Activated CD4-positive, alpha-beta T cell treated with anti-CD3 and anti-CD28 coated beads for 24 hours (primary cell): ENCODE measurements around the gene ARSA.
"Not testable (repeated sequence)": the region's sequence is repeated elsewhere in the genome, so short reads cannot be mapped to it uniquely, and the experiment has no call there.

Experiments used
- DNase-seq, 2 donors: peaks; one replicate each; pipeline ENCODE4 v3.0.0-alpha.2; 2020; ENCODE audit warnings: low read depth in 2 of 2

Gene ARSA

DNA sequence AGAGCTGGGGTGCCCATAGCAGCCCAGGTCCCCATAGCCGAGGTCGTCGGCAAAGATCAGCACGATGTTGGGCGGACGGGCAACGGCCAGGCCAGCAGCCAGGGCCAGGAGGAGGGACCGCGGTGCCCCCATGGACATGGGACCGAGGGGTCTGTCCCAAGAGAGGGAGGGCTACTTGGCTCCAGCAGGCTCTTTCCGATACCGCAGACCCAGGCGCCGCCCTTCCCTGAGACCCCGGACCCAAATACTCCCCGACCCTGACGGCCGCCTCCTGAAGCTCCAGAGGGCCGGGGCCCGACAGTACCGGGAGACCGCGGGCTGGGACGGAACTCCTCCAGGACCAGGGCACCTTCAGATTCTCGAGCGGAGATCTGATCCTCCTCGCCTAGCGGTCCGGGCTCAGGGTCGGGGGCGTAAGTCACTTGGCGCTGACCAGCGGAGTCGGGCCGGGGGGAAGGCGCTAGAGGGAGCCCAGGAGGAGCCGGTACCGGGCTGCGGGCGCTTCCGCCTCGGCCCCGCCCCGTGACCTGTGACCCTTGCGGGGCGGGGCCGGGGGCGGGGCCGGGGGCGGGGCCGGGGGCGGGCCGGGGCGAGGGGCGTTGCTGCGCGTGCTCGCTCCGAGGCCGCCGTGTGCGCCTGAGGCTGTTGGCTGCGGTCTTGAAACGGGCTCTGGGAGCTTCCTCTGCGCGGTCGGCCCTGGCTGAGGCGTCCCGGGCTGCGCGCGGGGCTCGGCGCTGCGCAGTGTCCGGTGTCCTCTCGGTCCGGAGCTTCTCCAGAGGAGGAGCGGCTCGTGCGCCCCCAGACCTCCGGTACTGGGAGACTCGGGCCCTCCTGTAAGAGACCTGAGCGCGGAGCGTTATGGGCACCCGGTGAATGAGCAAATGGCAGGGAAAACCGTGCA, at the start of gene ARSA:
Gene ARSA, minus strand, starts transcription at position 511 of the 901 bp plus-strand sequence. Its CDS starts 373 bp downstream, at position 138.
- peak; percentile 56 to 67 for DNase-seq

DNA sequence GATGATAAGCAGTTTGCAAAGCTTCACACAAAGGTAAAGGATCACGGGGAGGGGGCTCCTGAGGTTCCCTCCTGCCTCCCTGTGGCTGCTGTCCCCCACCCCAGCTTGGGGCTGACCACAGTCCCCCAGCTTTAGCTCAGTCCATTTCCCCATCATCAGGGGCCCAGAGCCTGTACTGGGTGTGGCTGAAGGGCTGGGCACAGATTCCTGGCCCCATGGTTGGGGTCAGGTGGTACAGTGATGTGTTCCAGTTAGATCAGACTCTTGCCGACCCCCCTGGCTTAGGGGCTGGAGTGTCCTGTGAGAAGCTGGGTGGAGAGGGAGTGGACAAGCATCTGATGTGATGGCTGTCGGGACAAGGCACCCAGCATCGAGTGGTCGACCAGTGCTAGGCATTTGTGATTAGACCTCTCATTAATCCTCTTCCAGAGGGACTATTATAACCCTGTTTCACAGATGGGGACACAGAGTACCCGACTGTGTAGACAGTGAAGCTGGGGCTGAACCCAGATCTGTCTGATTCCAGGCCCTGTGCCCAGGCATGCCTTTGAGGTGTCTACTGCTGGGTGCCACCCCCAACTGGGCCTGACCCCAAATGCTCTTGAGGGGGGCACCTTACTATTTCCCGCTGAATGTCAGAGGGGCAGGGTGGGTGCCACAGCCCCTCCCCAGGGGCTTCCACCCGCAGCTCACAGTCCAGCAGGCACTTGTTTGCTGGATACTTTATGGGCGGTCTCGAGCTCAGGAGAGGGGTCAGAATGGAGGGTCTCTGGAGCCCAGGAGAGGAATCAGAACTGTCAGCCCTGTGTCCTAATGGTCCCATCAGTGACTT, 48.9 kb upstream of the ARSA start:
- DNase-seq: no peak

DNA sequence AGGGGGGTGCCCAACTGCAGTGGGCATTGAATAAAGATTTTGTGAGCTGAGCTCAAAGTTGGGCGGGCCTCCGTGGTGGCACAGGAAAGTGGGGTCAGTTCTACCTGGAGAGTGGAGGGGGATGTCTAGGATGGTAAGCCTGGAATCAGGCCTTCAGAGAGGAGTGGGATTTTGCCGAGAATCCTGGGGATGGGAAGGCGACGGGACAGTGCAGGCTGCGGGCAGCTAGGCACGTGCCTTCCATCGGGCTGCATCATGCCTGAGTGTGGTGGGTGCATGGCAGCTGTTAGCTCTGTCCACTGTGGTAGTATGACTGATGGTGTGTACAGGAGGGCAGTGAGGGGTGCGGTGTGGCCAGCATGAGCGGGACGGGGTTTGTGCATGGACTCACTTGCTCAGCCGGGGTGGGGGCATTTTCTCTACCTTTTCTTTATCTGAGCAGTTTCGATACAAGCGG, 48.3 kb upstream of the ARSA start:
- DNase-seq: no peak

DNA sequence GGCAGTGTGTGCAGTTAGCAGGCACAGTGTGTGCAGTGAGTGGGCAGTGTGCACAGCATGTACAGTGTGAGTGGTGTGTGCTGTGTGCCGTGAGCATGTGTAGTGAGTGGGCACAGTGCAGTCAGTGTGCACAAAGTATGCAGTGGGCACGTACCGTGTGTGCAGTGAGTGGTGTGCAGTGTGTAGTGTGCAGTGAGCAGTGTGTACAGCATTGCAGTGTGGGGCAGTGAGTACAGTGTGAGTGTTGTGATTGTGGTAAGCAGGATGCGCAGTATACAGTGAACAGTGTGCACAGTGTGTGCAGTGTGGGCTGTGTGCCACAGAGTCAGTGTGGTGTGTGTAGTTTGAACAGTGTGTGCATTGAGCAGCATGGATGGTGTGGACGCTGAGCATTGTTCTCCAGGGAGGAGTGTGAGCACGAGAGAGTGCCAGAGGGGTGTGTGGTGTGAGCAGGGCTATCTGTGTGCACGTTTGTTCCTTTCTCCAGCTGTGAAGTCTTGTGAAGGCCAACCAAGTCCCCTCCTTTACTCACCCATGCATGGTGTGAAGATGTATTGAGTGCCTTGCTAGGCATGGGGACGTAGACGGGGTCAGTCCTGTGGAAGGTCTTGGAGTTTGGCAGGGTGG, 47.7 kb upstream of the ARSA start:
- DNase-seq: no peak

DNA sequence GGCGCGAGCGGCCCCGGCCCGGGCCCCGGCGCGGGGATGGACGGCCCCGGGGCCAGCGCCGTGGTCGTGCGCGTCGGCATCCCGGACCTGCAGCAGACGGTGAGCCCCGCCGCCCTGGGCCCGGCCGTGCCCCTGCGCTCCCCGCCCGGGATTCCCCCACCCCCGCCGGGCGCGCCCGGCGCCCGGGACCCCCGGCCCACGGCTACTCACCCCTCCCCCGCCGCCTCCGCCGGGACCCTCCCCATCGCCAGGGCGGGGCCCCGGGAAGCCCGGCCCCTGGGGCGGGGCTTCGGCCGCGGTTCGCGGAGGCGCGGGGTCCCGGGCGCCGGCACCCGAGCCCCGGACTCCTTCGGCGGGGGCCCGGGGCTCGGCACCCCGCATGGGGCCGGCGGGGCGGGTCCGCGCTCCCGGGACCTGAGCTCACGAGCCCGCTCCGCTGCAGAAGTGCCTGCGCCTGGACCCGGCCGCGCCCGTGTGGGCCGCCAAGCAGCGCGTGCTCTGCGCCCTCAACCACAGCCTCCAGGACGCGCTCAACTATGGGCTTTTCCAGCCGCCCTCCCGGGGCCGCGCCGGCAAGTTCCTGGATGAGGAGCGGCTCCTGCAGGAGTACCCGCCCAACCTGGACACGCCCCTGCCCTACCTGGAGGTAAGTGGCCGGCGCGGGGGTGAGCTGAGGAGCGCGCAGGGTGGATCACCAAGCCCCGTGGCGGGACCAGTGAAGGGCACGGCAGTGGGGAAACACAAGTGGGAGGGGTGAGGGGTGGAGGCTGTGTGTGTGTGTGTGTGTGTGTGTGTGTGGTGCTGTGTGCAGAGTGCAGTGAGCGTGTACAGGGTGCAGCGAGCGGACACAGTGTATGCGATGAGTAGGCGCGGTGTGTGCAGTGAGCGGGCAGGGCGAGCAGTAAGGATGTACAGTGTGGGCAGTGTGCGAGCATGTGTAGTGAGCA, 46.9 kb upstream of the ARSA start:
- DNase-seq: no peak

DNA sequence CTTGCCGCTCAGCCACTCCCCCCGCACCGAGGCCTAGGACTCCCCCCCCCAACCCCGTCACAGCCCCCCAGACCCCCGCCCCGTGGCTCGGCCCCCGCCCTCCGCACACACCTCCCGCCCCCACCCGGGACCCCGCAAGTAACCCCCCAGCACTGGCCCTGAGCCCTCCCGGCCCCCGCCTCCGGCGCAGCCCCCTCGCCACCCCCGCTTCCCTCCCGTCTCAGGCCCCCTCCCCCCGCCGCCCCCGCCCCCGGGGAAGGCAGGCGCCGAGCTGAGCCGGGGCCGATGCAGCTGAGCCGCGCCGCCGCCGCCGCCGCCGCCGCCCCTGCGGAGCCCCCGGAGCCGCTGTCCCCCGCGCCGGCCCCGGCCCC, 46.2 kb upstream of the ARSA start:
- no peak for DNase-seq

GRCh38 chr22:50673231-50674129, 45.5 kb upstream of the ARSA start:
- DNase-seq: no peak

DNA sequence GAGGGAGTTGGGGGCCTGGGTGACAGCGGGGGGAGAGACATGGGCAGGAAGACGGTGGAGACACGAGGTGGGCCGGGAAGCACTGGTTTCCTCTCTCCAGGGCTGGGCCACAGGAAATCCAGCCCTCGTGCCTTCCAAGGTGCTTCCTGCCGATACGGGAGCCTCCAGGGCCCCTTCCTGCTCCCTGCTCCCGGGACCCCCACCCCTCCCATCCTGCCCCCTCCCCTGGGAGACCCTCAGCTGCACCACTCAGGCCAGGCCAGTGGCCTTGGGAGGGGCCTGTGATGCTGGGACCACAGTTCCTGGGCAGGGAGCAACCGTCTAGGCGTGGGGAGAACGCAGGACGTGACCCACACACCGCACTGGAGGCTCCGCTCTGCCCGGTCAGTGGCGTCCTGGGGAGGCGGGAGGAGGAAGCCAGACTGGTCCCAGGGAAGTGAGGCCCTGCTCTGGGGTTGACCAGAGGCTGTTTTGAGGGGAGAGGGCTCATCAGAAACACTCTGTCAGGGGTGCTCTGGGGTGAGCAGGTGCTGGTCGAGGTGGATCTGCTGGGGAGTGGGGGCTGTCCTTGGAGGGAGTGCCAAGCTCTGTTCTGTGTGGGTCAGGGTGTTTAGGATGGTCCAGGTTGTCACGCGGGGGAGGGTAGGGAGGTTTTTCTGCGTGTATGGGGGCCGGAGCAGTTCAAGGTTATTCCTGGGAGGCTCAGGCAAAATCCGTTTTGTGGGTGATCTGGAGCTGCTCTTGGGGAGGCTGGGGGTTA, 44.7 kb upstream of the ARSA start, which contains the start of gene SHANK3:
Gene SHANK3, plus strand, starts transcription at position 353 of the 760 bp plus-strand sequence.
- no peak for DNase-seq

DNA sequence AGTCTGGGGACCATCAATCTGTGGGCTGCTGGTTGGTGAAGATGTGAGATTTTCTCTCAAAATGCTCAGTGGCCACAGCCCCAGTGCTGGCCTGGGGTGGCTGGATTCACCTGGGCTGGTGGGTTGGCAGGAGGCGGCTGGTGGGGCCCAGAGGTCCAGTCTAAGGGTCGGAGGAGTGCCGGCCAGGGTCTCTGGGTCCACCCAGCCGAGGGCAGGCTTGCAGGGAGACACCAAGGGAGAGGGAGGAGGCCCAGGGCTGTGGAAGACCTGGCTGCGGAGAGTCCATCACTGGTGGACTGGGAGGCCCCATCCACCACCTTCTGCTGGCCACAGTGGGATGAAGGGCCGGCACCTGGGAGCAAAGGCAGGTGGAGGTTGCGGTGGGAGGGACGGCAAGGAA, 44.1 kb upstream of the ARSA start:
- DNase-seq: no peak

- DNase-seq: no peak
Measured at GRCh38 chr22:50671641-50672040, 43.7 kb upstream of the ARSA start.

GRCh38 chr22:50670914-50671538, 43.1 kb upstream of the ARSA start:
- DNase-seq: no peak

DNA sequence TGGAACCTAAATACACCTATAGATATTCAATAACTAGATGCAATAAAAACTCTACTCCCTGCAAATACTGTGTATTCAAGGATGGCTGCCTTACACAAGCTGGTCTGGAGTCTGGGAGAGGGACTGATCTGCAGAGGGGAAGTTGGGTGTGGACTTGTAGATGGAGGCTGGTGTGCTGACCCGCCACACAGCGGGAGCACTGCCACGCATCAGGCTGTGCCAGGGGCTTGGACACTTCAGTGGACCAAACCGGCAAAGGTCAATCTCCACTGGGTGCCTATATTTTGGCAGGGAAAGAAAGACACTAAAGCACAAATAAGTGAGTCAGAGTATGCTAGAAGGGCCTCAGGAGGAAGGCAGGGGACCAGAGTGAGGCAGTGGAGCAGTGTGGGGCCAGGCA, 42.6 kb upstream of the ARSA start:
- no peak for DNase-seq

GRCh38 chr22:50665738-50666137, 37.8 kb upstream of the ARSA start:
- no peak for DNase-seq

DNA sequence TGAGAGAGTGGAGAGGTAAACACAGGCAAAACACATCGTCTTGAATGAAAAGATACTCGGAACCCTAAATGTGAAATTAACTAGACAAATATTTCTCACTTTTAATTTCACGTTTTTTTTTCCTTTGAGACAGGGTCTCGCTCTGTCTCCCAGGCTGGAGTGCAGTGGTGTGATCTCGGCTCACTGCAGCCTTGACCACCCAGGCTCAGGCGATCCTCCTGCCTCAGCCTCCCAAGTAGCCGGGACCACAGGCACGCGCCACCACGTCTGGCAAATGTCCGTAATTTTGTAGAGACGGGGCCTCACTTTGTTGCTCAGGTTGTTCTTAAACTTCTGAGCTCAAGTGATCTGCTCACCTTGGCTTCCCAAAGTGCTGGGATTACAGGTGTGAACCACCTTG, 37.3 kb upstream of the ARSA start:
- no peak for DNase-seq

DNA sequence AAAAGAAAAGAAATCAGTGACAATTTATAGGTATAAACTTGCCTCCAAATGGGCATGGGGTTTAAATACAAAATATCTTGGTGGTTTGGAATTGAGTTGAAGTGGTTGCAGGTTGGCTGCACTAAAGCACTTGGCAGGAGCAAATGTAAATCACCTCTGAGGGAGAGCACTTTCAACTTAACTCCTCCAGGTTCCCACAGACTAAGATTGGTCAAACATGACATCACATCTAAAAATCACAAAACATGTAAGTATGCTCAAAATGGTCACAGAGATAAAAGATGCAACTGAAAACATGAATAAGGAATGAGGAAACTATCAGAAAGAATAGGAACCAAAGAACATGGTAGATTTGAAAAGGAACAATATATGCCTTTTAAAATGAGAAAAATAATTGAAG, 32.4 kb upstream of the ARSA start:
- no peak for DNase-seq

- DNase-seq: not testable (repeated sequence)
Measured at GRCh38 chr22:50659711-50660110, 31.8 kb upstream of the ARSA start.

- DNase-seq: no peak
Measured at GRCh38 chr22:50657925-50658324, 30.0 kb upstream of the ARSA start.

DNA sequence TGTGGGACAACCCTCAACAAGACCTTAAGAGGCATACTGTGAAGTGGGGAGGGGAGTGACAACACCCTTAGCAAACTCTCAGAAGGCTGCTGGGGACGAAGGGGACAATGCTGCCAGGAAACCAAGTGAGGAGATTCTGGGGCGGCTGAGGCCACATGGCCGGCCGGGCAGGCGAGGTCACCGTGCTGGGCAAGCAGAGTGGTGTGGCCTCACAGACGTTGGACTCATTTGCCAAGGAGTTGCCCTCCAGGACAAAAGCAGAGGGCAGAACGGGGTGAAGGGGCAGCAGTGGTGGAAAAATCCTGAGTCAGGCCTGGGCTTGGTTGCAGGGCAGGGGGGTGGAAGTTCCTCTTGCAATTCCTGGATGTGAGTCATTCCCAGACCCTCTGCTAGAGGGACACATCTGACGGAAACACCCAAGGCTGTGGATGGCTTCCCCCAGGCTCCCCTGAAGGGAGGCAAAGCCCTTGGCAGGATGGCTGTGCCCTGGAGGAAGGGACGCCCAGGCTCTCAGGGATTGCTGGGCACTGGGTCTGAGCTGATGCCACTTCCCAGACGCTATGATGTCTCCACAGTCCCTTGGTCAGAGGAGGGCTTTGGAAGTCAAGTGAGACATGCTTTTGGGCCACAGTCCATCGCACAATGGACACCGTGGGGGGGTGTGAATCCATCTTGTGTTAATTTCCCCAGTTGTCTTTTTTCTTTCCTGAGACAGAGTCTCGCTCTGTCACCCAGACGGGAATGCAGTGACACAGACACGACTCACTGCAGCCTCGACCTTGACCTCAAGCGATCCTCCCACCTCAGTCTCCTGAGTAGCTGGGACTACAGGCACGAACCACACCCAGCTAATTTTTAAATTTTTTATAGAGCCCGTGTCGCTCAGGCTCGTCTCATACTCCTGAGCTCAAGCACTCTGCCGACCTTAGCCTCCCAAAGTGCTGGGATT, 28.4 kb upstream of the ARSA start:
- no peak for DNase-seq
